A549 (cell line): ENCODE data around the gene TDO2.

Experiments
- BHLHE40 ChIP-seq: IDR thresholded peaks from 2 replicates; pipeline ENCODE4 v1.6.1; 2012; ENCODE audit warnings: low read depth, low read length, inconsistent platforms
- CEBPB ChIP-seq, 2 experiments: fragments of >200 bp in 1 of 2; sonication (Bioruptor Twin) in 1 of 2; formaldehyde crosslinking in 1 of 2; IDR thresholded peaks; 2 replicates each; pipeline ENCODE4 v1.6.1; 2012 to 2016
- CHD2 ChIP-seq: fragments of 150-350 bp; IDR thresholded peaks from 2 replicates; pipeline ENCODE4 v1.6.1; 2014; ENCODE audit warnings: low read length; ENCODE audit not compliant: partially characterized antibody
- CTCF ChIP-seq: fragments of >200 bp; sonication (Bioruptor Twin); formaldehyde crosslinking; IDR thresholded peaks from 3 replicates; pipeline ENCODE4 v1.5.1; 2016
- EP300 ChIP-seq, 2 experiments: fragments of >200 bp; sonication (Bioruptor Twin); formaldehyde crosslinking; IDR thresholded peaks; 2 replicates in 1 of 2; 3 replicates in 1 of 2; pipeline ENCODE4 v1.6.1; 2016 to 2017
- HOXB13 ChIP-seq: fragments of 250-450 bp; sonication (Bioruptor Pico); IDR thresholded peaks from 2 replicates; pipeline ENCODE4 v1.5.0; 2020; ENCODE audit warnings: low read depth, mild to moderate bottlenecking, moderate library complexity
- JUNB ChIP-seq: fragments of >200 bp; sonication (Bioruptor Twin); formaldehyde crosslinking; IDR thresholded peaks from 2 replicates; pipeline ENCODE4 v1.6.1; 2016
- KDM5A ChIP-seq: fragments of 200-600 bp; sonication (generic); IDR thresholded peaks from 2 replicates; pipeline ENCODE4 v1.6.1; 2016; ENCODE audit warnings: antibody characterized with exemption, mild to moderate bottlenecking
- MAFK ChIP-seq: fragments of 450-650 bp; IDR thresholded peaks from 2 replicates; pipeline ENCODE4 v1.6.1; 2014; ENCODE audit not compliant: partially characterized antibody
- PHF8 ChIP-seq: fragments of 200-600 bp; sonication (generic); IDR thresholded peaks from 2 replicates; pipeline ENCODE4 v1.6.1; 2016; ENCODE audit warnings: low read depth, mild to moderate bottlenecking, antibody characterized with exemption, moderate library complexity, borderline replicate concordance
- POLR2A ChIP-seq: IDR thresholded peaks from 2 replicates; pipeline ENCODE4 v1.6.1; 2012; ENCODE audit warnings: mild to moderate bottlenecking, low read length
- ZFP36 ChIP-seq: fragments of 450-650 bp; IDR thresholded peaks from 2 replicates; pipeline ENCODE4 v1.6.1; 2014; ENCODE audit warnings: borderline replicate concordance; ENCODE audit not compliant: partially characterized antibody
- TF ChIP-seq, protein P1 (sequence below): fragments of 200-600 bp; sonication (generic); IDR thresholded peaks from 2 replicates; pipeline ENCODE4 v1.6.1; 2016; ENCODE audit warnings: antibody characterized with exemption, mild to moderate bottlenecking, moderate library complexity
- TF ChIP-seq, protein P2 (sequence below): IDR thresholded peaks from 2 replicates; pipeline ENCODE4 v1.6.1; 2012

DNA sequence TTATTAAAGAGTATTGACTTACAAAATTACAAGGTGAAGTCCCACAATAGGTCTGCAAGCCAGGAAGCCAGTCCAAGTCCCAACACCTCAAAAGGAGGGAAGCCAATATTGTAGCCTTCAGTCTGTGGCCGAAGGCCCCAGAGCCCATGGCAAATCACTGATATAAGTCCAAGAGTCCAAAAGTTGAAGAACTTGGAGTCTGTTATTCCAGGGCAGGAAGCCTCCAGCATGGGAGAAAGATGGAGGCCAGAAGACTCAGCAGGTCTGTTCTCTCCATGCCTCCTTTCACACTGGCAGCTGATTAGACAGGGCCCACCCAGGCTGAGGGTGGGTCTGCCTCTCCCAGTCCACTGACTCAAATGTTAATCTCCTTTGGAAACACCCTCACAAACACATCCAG is 18.1 kb downstream of the TDO2 start:
- TF ChIP-seq CTCF, result no peak
- TF ChIP-seq JUNB, result no peak
- TF ChIP-seq PHF8, result no peak
- TF ChIP-seq EP300 (IDR thresholded peaks at IDR 0.05), result no peak
- TF ChIP-seq, protein P1, sequence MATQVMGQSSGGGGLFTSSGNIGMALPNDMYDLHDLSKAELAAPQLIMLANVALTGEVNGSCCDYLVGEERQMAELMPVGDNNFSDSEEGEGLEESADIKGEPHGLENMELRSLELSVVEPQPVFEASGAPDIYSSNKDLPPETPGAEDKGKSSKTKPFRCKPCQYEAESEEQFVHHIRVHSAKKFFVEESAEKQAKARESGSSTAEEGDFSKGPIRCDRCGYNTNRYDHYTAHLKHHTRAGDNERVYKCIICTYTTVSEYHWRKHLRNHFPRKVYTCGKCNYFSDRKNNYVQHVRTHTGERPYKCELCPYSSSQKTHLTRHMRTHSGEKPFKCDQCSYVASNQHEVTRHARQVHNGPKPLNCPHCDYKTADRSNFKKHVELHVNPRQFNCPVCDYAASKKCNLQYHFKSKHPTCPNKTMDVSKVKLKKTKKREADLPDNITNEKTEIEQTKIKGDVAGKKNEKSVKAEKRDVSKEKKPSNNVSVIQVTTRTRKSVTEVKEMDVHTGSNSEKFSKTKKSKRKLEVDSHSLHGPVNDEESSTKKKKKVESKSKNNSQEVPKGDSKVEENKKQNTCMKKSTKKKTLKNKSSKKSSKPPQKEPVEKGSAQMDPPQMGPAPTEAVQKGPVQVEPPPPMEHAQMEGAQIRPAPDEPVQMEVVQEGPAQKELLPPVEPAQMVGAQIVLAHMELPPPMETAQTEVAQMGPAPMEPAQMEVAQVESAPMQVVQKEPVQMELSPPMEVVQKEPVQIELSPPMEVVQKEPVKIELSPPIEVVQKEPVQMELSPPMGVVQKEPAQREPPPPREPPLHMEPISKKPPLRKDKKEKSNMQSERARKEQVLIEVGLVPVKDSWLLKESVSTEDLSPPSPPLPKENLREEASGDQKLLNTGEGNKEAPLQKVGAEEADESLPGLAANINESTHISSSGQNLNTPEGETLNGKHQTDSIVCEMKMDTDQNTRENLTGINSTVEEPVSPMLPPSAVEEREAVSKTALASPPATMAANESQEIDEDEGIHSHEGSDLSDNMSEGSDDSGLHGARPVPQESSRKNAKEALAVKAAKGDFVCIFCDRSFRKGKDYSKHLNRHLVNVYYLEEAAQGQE, result no peak
- no peak for TF ChIP-seq CEBPB (IDR thresholded peaks at IDR 0.05)
- TF ChIP-seq KDM5A, result no peak
- TF ChIP-seq CHD2, result no peak
- no peak for TF ChIP-seq HOXB13 (CRISPR knock-in tag)
- no peak for TF ChIP-seq MAFK
- TF ChIP-seq ZFP36, result no peak
- TF ChIP-seq, protein P2, sequence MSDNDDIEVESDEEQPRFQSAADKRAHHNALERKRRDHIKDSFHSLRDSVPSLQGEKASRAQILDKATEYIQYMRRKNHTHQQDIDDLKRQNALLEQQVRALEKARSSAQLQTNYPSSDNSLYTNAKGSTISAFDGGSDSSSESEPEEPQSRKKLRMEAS, result no peak
- no peak for TF ChIP-seq BHLHE40
- no peak for TF ChIP-seq POLR2A
